Lower leg skin (tissue), 3 donors: ENCODE results near the gene CLRN3.

Source experiments
- POLR2A ChIP-seq, 2 donors: fragments of 450-650 bp; IDR thresholded peaks; one replicate each; pipeline ENCODE4 v1.6.1; 2016 to 2017; ENCODE audit warnings: antibody characterized with exemption in 2 of 2, mild to moderate bottlenecking in 1 of 2, moderate library complexity in 1 of 2
- TF ChIP-seq, protein P1 (sequence below), 3 donors: fragments of 450-650 bp; IDR thresholded peaks; one replicate each; pipeline ENCODE4 v1.5.1; 2016; ENCODE audit warnings: antibody characterized with exemption in 3 of 3, mild to moderate bottlenecking in 3 of 3, moderate library complexity in 2 of 3

DNA sequence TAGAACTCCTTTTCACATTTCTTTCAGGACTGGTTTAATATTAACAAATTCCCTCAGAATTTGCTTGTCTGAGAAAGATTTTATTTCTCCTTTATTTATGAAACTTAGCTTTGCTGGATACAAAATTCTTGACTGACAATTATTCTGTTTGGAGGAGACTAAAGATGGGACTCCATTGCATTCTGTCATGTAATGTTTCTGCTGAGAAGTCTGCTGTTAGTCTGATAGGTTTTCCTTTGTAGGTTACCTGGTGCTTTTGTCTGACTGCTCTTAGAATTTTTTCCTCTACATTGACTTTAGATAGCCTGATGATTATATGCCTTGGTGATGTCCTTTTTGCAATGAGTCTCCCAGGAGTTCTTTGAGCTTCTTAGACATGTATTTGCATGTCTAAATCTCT is 23.4 kb downstream of the CLRN3 start:
- TF ChIP-seq, protein P1, sequence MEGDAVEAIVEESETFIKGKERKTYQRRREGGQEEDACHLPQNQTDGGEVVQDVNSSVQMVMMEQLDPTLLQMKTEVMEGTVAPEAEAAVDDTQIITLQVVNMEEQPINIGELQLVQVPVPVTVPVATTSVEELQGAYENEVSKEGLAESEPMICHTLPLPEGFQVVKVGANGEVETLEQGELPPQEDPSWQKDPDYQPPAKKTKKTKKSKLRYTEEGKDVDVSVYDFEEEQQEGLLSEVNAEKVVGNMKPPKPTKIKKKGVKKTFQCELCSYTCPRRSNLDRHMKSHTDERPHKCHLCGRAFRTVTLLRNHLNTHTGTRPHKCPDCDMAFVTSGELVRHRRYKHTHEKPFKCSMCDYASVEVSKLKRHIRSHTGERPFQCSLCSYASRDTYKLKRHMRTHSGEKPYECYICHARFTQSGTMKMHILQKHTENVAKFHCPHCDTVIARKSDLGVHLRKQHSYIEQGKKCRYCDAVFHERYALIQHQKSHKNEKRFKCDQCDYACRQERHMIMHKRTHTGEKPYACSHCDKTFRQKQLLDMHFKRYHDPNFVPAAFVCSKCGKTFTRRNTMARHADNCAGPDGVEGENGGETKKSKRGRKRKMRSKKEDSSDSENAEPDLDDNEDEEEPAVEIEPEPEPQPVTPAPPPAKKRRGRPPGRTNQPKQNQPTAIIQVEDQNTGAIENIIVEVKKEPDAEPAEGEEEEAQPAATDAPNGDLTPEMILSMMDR (IDR thresholded peaks at IDR 0.05), result no peak
- no peak for TF ChIP-seq POLR2A (IDR thresholded peaks at IDR 0.05)
